Activated CD8-positive, alpha-beta T cell treated with anti-CD3 and anti-CD28 coated beads, Interleukin-2, amount 10 ng/mL, durations not matched to agents 7 days and 5 days (primary cell): ENCODE data around the gene RPS6KB1. TPM values are rescaled to one million over a fixed set of nuclear protein-coding genes. Genes with fewer than 3 reads are reported as not detected.
A peak's percentile ranks its signal among the peaks of the same experiment; 100 is the strongest.
"Not testable (repeated sequence)": the region's sequence is repeated elsewhere in the genome, so short reads cannot be mapped to it uniquely, and the experiment has no call there.

Experiments
- ATAC-seq: fragments of 150-1000 bp; cut with Tn5 transposase; one replicate; pipeline ENCODE4 v1.10.0; 2021; ENCODE audit warnings: moderate library complexity
- CTCF ChIA-PET: fragments of 350-600 bp; sonication (Branson Sonifier 250); formaldehyde crosslinking; loops from one replicate; lab custom pipeline; 2021; ENCODE audit warnings: antibody characterized with exemption; lab: Charles Lee
- POLR2A ChIA-PET: fragments of 350-600 bp; sonication (Branson Sonifier 250); formaldehyde crosslinking; loops from one replicate; lab custom pipeline; 2021; ENCODE audit warnings: antibody characterized with exemption; lab: Charles Lee
- DNase-seq: peaks from one replicate; pipeline ENCODE4 v3.0.0-alpha.2; 2020
- H3K27ac Mint-ChIP-seq: one replicate; pipeline ENCODE4 v1.8.0; 2021; ENCODE audit warnings: mild to moderate bottlenecking, mixed read lengths
- H3K27me3 Mint-ChIP-seq: one replicate; pipeline ENCODE4 v1.8.0; 2021; ENCODE audit warnings: low read depth, mixed read lengths
- H3K36me3 Mint-ChIP-seq: one replicate; pipeline ENCODE4 v1.8.0; 2021; ENCODE audit warnings: low read depth, mixed read lengths
- H3K4me1 Mint-ChIP-seq: one replicate; pipeline ENCODE4 v1.8.0; 2021; ENCODE audit warnings: low read depth, mixed read lengths
- H3K4me3 Mint-ChIP-seq: one replicate; pipeline ENCODE4 v1.8.0; 2021; ENCODE audit warnings: mild to moderate bottlenecking, mixed read lengths
- H3K9me3 Mint-ChIP-seq: one replicate; pipeline ENCODE4 v1.8.0; 2022; ENCODE audit warnings: mixed read lengths; ENCODE audit not compliant: insufficient read depth
- total RNA-seq, 2 experiments: library from RNA; stranded (reverse); gene quantifications; one replicate each; pipeline ENCODE4 v1.2.3, GENCODE V29; 2021

Gene RPS6KB1
- total RNA-seq, 2 experiments from 2014 or later, result 47.5 to 48.7 TPM

DNA sequence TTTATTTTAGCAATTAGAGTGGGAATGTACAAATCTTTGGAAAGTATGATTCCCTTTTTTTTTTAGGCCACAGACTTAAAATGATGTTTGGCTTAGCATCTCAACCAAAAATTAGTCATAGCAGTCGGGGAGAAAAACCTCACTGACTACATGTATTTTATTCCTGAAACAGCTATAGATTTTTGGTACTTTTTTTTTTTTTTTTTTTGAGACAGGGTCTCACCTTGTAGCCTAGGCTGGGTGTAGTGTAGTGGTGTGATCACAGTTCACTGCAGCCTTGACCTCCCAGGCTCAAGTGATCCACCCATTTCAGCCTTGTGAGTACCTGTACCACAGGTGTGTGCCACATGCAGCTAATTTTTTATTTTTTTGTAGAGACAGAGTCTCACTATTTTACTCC is 48.2 kb downstream of the RPS6KB1 start:
- ChIA-PET POLR2A (no interaction called here), CTCF (interaction anchor here (1.2 to 1.3 kb wide), 2 partner anchors 10 to 27 kb away, joined by 3 read pairs; no protein-coding TSS in a partner anchor)
- no peaks in the 10 kb centered on the region for H3K9me3 Mint-ChIP-seq
- peaks cover 15% of the 10 kb centered on the region for H3K4me1 Mint-ChIP-seq
- no peak overlapping the region for H3K27ac Mint-ChIP-seq
- H3K36me3 Mint-ChIP-seq, result peaks cover 53% of the 10 kb centered on the region
- no peaks in the 10 kb centered on the region for H3K27me3 Mint-ChIP-seq
- no peak for ATAC-seq
- no peak overlapping the region for H3K4me3 Mint-ChIP-seq
- no peak for DNase-seq

DNA sequence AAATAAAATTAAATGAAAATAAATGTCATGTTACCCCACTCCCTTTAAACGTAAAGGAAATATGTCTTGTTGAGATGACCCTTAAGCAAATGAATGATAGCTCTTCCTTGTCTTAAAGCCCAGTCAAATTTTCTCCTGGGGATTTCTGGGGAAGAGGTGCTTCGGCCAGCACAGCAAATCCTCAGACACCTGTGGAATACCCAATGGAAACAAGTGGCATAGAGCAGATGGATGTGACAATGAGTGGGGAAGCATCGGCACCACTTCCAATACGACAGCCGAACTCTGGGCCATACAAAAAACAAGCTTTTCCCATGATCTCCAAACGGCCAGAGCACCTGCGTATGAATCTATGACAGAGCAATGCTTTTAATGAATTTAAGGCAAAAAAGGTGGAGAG is 53.5 kb downstream of the RPS6KB1 start:
- DNase-seq, H3K27ac Mint-ChIP-seq, H3K4me3 Mint-ChIP-seq, H3K9me3 Mint-ChIP-seq, CTCF ChIA-PET, H3K27me3 Mint-ChIP-seq, ATAC-seq: not testable (repeated sequence)
- POLR2A ChIA-PET, result interaction anchor here (1.0 kb wide), 1 partner anchor 18 kb away, joined by 3 read pairs; the partner anchor contains the start of gene RNFT1
- Mint-ChIP-seq H3K4me1 (peaks cover 22% of the 10 kb centered on the region), H3K36me3 (peaks cover 47% of the 10 kb centered on the region)

DNA sequence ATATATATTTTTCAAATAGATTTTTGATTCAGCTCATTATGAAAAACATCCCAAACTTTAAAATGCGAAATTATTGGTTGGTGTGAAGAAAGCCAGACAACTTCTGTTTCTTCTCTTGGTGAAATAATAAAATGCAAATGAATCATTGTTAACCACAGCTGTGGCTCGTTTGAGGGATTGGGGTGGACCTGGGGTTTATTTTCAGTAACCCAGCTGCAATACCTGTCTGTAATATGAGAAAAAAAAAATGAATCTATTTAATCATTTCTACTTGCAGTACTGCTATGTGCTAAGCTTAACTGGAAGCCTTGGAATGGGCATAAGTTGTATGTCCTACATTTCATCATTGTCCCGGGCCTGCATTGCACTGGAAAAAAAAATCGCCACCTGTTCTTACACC is 54.4 kb downstream of the RPS6KB1 start:
- H3K9me3 Mint-ChIP-seq, DNase-seq, H3K4me3 Mint-ChIP-seq, ATAC-seq, CTCF ChIA-PET, H3K27me3 Mint-ChIP-seq: not testable (repeated sequence)
- Mint-ChIP-seq H3K36me3 (peaks cover 46% of the 10 kb centered on the region), H3K27ac (peak overlapping the region; percentile 16), H3K4me1 (peaks cover 23% of the 10 kb centered on the region)
- POLR2A ChIA-PET, result interaction anchor here (1.0 kb wide), 1 partner anchor 17 kb away, joined by 3 read pairs; the partner anchor contains the start of gene RNFT1

DNA sequence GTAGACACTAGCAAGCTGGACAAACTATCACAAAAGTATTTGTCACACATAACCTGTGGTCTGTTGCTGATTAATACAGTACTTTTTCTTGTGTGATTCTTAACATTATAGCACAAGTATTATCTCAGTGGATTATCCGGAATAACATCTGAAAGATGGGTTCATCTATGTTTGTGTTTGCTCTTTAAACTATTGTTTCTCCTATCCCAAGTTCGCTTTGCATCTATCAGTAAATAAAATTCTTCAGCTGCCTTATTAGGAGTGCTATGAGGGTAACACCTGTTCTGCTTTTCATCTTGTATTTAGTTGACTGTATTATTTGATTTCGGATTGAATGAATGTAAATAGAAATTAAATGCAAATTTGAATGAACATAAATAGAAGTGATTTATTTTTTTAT is 57.1 kb downstream of the RPS6KB1 start:
- DNase-seq (no peak), ATAC-seq (no peak)
- peaks cover 36% of the 10 kb centered on the region for H3K36me3 Mint-ChIP-seq
- POLR2A ChIA-PET, result interaction anchor here (1.1 kb wide), 1 partner anchor 14 kb away, joined by 3 read pairs; the partner anchor contains the start of gene RNFT1
- no peak overlapping the region for H3K4me3 Mint-ChIP-seq
- no peak overlapping the region for H3K27ac Mint-ChIP-seq
- peaks cover 20% of the 10 kb centered on the region for H3K4me1 Mint-ChIP-seq
- no peaks in the 10 kb centered on the region for H3K27me3 Mint-ChIP-seq
- no peaks in the 10 kb centered on the region for H3K9me3 Mint-ChIP-seq
- CTCF ChIA-PET, result interaction anchor here (1.3 to 2.3 kb wide), 3 partner anchors 9 to 36 kb away, joined by 3 to 4 read pairs (median 3); no protein-coding TSS in a partner anchor

DNA sequence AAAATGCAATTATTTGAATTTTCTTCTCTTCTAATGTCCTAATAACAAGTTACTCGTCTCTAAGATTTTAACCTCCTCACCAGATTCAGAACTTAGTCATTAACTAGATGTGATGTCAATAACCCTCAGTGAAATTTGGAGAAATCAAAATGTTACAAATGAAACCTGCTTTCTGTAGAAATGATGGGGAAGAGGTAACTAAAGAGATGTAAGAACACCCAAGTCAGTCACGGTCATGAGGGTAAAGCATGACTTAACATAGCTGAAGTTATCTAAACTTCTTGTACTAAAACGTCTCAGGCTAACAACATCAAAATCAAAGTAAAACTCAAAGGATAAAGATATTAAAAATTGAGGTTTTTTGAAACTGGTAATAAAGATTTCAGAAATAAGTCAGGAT is 61.9 kb downstream of the RPS6KB1 start:
- peaks cover 28% of the 10 kb centered on the region for H3K36me3 Mint-ChIP-seq
- POLR2A ChIA-PET, result no interaction called here
- H3K4me1 Mint-ChIP-seq, result peaks cover 2% of the 10 kb centered on the region
- no peaks in the 10 kb centered on the region for H3K27me3 Mint-ChIP-seq
- DNase-seq (no peak), ATAC-seq (no peak)
- H3K4me3 Mint-ChIP-seq, result no peak overlapping the region
- no peaks in the 10 kb centered on the region for H3K9me3 Mint-ChIP-seq
- no peak overlapping the region for H3K27ac Mint-ChIP-seq
- CTCF ChIA-PET, result interaction anchor here (1.0 kb wide), 1 partner anchor 202 kb away, joined by 3 read pairs; no protein-coding TSS in a partner anchor

DNA sequence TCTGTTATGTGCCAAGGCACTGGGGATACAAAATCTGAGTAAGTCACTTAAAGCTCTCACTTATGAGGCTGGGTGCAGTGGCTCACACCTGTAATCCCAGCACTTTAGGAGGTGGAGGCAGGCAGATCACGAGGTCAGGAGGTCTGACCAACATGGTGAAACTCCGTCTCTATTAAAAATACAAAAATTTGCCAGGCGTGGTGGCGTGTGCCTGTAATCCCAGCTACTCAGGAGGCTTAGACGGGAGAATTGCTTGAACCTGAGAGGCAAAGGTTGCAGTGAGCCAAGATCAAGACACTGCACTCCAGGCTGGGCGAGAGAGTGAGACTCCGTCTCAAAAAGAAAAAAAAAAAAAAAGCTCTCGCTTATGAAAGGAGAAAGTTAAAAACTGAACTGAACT is 66.7 kb downstream of the RPS6KB1 start:
- H3K27me3 Mint-ChIP-seq, H3K27ac Mint-ChIP-seq, H3K4me3 Mint-ChIP-seq, POLR2A ChIA-PET, DNase-seq, H3K9me3 Mint-ChIP-seq, ATAC-seq: not testable (repeated sequence)
- Mint-ChIP-seq H3K36me3 (peaks cover 24% of the 10 kb centered on the region), H3K4me1 (peaks cover 15% of the 10 kb centered on the region)
- CTCF ChIA-PET, result interaction anchor here (0.8 kb wide), 1 partner anchor 45 kb away, joined by 3 read pairs; no protein-coding TSS in a partner anchor

DNA sequence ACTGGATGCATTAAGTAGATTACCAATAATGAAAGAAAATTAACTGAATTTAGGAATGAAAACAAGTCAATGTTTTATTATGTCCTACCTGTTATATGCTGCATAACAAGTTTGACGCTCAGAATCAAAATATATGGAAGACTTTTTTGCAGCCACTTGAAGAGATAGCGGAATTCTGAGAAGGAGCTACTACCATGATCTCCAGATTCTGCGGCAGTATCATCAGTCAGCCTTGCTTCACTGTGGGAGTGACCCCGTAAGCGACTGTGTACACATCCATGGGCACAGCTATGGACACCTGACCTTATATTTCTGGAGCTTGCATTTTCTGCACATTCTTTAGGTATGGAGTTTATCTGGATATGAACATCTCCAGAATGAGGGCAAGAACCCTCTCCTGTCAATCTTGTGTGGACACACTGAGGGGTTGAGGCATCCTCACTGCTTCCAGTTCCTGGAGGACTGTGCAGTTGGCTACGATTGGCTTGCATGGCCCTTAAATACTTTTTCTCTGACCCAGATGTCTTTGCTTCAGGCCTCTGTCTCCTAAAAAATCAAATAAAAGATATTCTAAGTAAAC is 69.9 kb downstream of the RPS6KB1 start:
- H3K36me3 Mint-ChIP-seq, result peaks cover 12% of the 10 kb centered on the region
- ChIA-PET POLR2A (no interaction called here), CTCF (interaction anchor here (0.7 kb wide), 1 partner anchor 20 kb away, joined by 4 read pairs; no protein-coding TSS in a partner anchor)
- ATAC-seq, result no peak
- peaks cover 19% of the 10 kb centered on the region for H3K4me1 Mint-ChIP-seq
- no peak overlapping the region for H3K27ac Mint-ChIP-seq
- DNase-seq, result no peak
- H3K27me3 Mint-ChIP-seq, result no peaks in the 10 kb centered on the region
- peak overlapping the region; percentile 87 for H3K4me3 Mint-ChIP-seq
- no peaks in the 10 kb centered on the region for H3K9me3 Mint-ChIP-seq

DNA sequence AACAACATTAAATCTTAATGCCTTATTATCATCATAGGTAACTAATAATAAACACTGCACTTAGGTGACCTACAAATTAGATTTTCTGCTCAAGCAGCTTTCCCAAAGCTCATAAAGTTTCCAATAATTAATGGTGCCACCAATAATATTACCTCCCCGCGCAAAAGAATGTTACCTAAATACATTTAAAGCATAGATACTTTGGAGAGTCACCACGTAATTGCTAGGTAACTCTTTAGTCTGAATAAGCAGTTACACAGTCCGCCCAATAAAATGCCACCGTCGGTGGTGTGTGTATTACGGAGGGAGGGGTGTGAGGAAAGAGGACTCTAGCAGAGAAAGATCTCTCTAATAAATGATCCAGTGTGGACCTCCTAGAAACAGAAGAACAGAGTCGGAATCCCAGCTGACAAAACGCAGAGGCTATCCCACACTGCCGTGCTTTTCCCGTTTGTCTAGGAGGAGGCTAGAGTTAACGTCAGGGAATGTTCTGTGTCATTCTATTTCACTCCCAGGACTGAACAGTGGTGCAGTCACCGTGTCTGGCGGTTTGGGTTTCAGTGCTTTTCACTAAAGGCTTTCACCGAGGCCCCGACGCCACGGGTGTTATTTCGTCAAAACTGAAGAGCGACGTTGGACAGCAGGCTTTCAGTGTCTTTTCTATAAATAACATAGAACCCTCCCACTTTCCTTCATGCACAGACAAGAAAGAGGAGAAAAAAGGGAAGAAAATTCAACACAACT is 71.0 kb downstream of the RPS6KB1 start:
- H3K4me1 Mint-ChIP-seq, result peaks cover 19% of the 10 kb centered on the region
- no peaks in the 10 kb centered on the region for H3K9me3 Mint-ChIP-seq
- peaks cover 7% of the 10 kb centered on the region for H3K36me3 Mint-ChIP-seq
- peak overlapping the region; percentile 96 for H3K27ac Mint-ChIP-seq
- CTCF ChIA-PET, result interaction anchor here (2.0 kb wide), 1 partner anchor 73 kb away, joined by 8 read pairs; no protein-coding TSS in a partner anchor
- no peaks in the 10 kb centered on the region for H3K27me3 Mint-ChIP-seq
- ATAC-seq, result peak; percentile 53
- H3K4me3 Mint-ChIP-seq, result peak overlapping the region; percentile 87
- peak; percentile 65 for DNase-seq
- POLR2A ChIA-PET, result interaction anchor here (0.6 to 1.7 kb wide), 13 partner anchors 12 to 346 kb away, joined by 3 to 7 read pairs (median 3); partner anchors contain the start of genes HEATR6, PTRH2, RPS6KB1 and TUBD1

DNA sequence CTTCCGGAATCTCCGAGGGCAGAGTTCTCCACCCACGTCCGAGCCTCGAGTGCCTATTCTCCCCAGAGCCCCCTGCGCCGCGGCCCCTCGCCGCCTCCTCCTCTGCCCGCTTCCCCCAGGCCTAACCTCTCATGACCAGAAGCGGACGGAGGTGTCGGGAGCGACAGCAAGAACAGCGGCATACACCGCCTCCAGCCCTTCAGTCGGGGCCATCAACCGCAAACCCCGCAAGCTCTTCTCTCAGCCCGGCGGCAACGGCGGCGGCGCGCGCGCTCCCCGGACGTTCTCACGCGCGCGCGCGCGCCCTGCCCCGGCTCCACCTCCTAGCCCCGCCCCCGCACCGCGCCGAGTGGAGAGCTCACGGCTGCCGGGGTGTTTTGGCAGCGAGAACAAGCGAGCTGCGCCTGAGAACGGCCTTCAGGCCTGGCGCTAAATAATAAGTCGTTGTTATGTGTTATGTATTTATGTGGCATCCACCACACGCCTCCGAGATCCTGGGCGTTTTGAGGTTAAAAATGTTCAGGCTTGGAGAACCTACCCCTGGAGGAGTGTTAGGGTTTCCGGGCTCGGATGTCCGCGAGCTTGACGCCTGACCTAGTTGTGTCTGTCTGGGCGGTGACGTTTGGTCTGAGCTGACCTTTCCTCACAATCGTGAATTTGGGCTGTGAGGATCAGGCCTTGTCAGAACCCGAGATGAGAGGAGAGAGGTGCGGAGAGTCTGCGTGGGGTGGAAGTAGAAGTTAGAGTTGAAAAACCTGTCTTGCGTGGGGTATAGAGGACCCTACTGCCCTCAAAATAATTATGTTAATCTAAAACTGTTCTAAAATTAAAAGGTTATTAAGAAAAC is 71.8 kb downstream of the RPS6KB1 start, which contains the start of gene RNFT1:
Gene RNFT1 (minus strand): TSS at position 259 of the 847 bp plus-strand sequence. CDS start 77 bp downstream, at position 182.
- peak; percentile 92 for DNase-seq
- CTCF ChIA-PET, result interaction anchor here (2.0 kb wide), 1 partner anchor 72 kb away, joined by 8 read pairs; no protein-coding TSS in a partner anchor
- POLR2A ChIA-PET, result interaction anchor here (0.6 to 1.7 kb wide), 16 partner anchors 13 to 810 kb away, joined by 3 to 7 read pairs (median 3); partner anchors contain the start of genes HEATR6, PTRH2, RPS6KB1 and SKA2
- Mint-ChIP-seq H3K27me3 (peaks cover 3% of the 10 kb centered on the region), H3K36me3 (peaks cover 4% of the 10 kb centered on the region), H3K4me1 (peaks cover 19% of the 10 kb centered on the region), H3K27ac (peak within 1 kb of the TSS; percentile 96), H3K9me3 (no peaks in the 10 kb centered on the region), H3K4me3 (peak within 1 kb of the TSS; percentile 87)
- ATAC-seq, result peak; percentile 95

DNA sequence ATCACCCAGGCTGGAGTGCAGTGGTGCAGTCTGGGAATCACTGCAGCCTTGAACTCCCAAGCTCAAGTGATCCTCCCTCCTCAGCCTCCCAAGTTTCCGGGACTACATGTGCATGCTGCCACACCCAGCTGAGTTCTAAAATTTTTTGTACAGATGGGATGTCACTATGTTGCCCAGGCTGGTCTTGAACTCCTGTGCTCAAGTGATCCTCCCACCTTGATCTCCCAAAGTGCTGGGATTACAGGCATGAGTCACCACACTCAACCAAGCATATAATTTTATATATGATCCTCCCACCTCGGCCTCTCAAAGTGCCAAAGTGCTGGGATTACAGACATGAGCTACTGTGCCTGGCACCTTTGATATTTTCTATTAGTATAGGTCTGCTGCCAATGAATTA is 78.8 kb downstream of the RPS6KB1 start:
- H3K27ac Mint-ChIP-seq, H3K4me1 Mint-ChIP-seq, H3K36me3 Mint-ChIP-seq, H3K27me3 Mint-ChIP-seq, H3K9me3 Mint-ChIP-seq, CTCF ChIA-PET, ATAC-seq, DNase-seq, H3K4me3 Mint-ChIP-seq, POLR2A ChIA-PET: not testable (repeated sequence)

DNA sequence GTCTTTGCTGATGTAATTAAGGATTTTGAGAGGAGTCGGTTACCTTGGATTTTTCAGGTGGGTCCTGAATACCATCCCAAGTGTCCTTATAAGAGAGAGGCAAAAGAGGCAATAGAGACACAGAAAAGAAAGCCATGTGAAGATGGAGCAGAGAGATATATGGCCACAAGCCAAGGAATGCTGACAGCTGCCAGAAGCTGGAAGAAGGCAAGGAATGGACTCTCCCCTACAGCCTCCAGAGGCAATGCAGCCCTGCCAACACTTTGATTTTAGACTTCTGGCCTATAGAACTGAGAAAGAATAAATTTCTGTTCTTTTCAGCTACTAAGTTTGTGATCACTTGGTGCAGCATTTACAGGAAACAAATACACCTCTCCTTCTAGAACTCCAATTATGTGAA is 79.9 kb downstream of the RPS6KB1 start:
- H3K27ac Mint-ChIP-seq, result no peak overlapping the region

More for the DNA sequence above, 79.9 kb downstream of the RPS6KB1 start:
- DNase-seq (no peak), ATAC-seq (no peak)
- H3K36me3 Mint-ChIP-seq, result no peaks in the 10 kb centered on the region
- H3K9me3 Mint-ChIP-seq, result no peaks in the 10 kb centered on the region
- POLR2A ChIA-PET, result no interaction called here
- CTCF ChIA-PET, result interaction anchor here (0.9 kb wide), 1 partner anchor 228 kb away, joined by 3 read pairs; no protein-coding TSS in a partner anchor
- peaks cover 9% of the 10 kb centered on the region for H3K27me3 Mint-ChIP-seq
- no peaks in the 10 kb centered on the region for H3K4me1 Mint-ChIP-seq
- H3K4me3 Mint-ChIP-seq, result no peak overlapping the region
